K562 (cell line): Measurements from ENCODE around the gene NKAPL. TPM values are rescaled to one million over a fixed set of nuclear protein-coding genes. Genes with fewer than 3 reads are reported as not detected.

Experiments
- NFYB ChIP-seq: IDR thresholded peaks from 2 replicates; pipeline ENCODE4 v1.6.1; 2011; ENCODE audit warnings: mild to moderate bottlenecking, moderate library complexity; ENCODE audit not compliant: insufficient read length; ENCODE audit errors: extremely low read depth
- ZFX ChIP-seq: sonication (generic); formaldehyde crosslinking; IDR thresholded peaks from 2 replicates; pipeline ENCODE4 v1.8.0; 2022; ENCODE audit warnings: mild to moderate bottlenecking, missing genetic modification reagents, moderate library complexity
- polyA plus RNA-seq, 8 experiments: library from polyadenylated mRNA; depleted of rRNA in 4 of 8; stranded (reverse) in 5 of 8; unstranded in 3 of 8; fragments of >200 nt; fragmentation: Nextera tagmentation in 2 of 8; fragmentation: Illumina TruSeq in 1 of 8; extraction: Ambion mirVana in 2 of 8; extraction: Trizol in 1 of 8; gene quantifications; 2 replicates each; pipeline versions ENCODE4 v1.2.1 to v1.2.3, GENCODE V29; 2011 to 2014; ENCODE audit warnings: inconsistent platforms in 1 of 8, missing spikeins in 1 of 8
- total RNA-seq, 7 experiments: library from RNA; depleted of rRNA in 6 of 7; stranded (reverse); fragments of >200 nt in 6 of 7; fragmentation: Illumina TruSeq in 2 of 7; extraction: Trizol in 2 of 7; gene quantifications; 2 replicates each; pipeline versions ENCODE4 v1.2.1 to v1.2.3, GENCODE V29; 2011 to 2021; ENCODE audit warnings: low replicate concordance in 1 of 7
- TF ChIP-seq, protein P1 (sequence below): sonication (generic); formaldehyde crosslinking; IDR thresholded peaks from 2 replicates; pipeline ENCODE4 v1.8.0; 2022; ENCODE audit warnings: mild to moderate bottlenecking, missing genetic modification reagents
- TF ChIP-seq, protein P2 (sequence below), 2 experiments: fragments of 450-650 bp; IDR thresholded peaks; 2 replicates each; pipeline ENCODE4 v1.6.1; 2016; ENCODE audit warnings: mild to moderate bottlenecking in 2 of 2, borderline replicate concordance in 1 of 2, low read depth in 1 of 2, moderate library complexity in 1 of 2
- TF ChIP-seq, protein P3 (sequence below): sonication (generic); formaldehyde crosslinking; IDR thresholded peaks from 2 replicates; pipeline ENCODE4 v1.9.0; 2022; ENCODE audit warnings: mild to moderate bottlenecking, missing genetic modification reagents

The NKAPL gene
- total and polyA plus RNA-seq, 9 of the 15 experiments (the other 6 are each of a cell fraction or from before 2014, with no cell fraction given): not detected

DNA sequence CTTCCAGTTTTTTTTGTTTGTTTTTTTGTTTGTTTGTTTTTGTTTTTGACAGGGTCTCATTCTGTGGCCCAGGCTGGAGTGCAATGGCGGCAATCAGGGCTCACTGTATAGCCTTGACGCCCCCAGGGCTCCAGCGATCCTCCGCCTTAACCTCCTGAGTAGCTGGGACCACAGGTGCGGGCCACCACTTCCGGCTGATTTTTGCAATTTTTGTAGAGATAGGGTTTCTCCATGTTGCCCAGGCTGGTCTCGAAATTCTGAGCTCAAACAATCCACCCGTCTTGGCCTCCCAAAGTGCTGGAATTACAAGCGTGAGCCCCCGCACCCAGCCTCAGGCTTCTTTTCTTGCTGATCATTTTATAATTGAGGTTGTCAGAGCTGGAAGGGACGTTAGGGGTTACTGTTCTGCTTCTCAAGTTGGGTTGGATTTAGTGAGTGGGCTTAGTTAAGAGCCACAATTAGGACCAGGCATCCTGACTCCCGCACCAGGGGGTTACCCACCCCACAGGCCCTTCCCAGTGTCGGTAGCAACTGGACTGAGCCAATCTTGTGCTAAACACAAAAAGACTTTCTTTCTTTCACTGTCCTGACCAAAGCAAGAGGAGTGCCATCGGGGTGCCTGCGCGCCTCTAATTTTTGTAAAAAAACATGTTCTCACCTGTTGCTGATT is 47.1 kb upstream of the NKAPL start (continued):
- TF ChIP-seq, protein P1, sequence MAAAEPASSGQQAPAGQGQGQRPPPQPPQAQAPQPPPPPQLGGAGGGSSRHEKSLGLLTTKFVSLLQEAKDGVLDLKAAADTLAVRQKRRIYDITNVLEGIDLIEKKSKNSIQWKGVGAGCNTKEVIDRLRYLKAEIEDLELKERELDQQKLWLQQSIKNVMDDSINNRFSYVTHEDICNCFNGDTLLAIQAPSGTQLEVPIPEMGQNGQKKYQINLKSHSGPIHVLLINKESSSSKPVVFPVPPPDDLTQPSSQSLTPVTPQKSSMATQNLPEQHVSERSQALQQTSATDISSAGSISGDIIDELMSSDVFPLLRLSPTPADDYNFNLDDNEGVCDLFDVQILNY (CRISPR knock-in tag): no peak
- TF ChIP-seq, protein P2, sequence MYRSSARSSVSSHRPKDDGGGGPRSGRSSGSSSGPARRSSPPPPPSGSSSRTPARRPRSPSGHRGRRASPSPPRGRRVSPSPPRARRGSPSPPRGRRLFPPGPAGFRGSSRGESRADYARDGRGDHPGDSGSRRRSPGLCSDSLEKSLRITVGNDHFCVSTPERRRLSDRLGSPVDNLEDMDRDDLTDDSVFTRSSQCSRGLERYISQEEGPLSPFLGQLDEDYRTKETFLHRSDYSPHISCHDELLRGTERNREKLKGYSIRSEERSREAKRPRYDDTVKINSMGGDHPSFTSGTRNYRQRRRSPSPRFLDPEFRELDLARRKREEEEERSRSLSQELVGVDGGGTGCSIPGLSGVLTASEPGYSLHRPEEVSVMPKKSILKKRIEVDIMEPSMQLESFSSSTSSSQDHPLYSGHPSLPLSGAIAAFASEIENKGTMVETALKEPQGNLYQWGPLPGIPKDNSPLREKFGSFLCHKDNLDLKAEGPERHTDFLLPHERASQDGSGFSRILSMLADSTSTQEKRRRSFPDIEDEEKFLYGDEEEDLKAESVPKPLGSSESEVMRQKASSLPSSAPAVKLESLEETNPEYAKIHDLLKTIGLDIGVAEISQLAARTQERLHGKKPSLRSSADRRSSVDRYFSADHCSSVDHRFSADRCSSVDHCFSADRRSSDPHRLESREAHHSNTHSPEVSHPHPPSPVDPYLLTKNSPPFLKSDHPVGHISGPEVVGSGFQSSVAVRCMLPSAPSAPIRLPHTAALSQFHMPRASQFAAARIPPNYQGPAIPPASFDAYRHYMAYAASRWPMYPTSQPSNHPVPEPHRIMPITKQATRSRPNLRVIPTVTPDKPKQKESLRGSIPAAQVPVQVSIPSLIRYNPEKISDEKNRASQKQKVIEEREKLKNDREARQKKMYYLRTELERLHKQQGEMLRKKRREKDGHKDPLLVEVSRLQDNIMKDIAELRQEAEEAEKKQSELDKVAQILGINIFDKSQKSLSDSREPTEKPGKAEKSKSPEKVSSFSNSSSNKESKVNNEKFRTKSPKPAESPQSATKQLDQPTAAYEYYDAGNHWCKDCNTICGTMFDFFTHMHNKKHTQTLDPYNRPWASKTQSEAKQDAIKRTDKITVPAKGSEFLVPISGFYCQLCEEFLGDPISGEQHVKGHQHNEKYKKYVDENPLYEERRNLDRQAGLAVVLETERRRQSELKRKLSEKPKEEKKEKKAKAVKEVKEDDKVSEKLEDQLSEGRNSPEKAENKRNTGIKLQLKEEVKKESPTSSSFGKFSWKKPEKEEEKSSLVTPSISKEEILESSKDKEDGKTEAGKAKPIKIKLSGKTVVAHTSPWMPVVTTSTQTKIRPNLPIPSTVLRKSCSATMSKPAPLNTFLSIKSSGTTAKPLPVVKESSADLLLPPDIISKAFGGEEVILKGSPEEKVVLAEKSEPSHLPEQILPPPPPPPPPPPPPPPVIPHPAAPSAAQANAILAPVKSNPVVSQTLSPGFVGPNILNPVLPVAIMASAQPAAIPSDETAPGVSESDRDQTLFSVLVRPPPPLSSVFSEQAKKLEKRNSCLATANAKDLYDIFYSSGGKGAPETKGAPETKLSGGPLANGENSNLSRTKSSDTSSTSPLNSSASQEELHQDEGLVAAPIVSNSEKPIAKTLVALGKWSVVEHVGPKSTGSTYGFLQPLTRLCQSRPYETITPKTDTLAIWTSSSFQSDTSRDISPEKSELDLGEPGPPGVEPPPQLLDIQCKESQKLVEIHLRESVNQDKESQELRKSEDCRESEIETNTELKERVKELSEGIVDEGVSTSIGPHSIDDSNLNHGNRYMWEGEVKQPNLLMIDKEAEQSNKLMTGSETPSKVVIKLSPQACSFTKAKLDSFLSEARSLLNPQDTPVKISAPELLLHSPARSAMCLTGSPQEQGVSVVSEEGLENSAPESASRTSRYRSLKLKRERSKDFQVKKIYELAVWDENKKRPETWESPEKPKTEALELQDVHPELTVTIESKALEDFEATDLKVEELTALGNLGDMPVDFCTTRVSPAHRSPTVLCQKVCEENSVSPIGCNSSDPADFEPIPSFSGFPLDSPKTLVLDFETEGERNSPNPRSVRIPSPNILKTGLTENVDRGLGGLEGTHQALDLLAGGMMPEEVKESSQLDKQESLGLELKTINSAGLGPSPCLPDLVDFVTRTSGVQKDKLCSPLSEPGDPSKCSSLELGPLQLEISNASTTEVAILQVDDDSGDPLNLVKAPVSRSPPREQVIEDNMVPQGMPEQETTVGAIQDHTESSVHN (IDR thresholded peaks at IDR 0.05; ENCODE audit: borderline replicate concordance in 1 of 2, low read depth in 1 of 2): no peak
- TF ChIP-seq ZFX (CRISPR knock-in tag): peak; percentile 88
- TF ChIP-seq NFYB: no peak
- TF ChIP-seq, protein P3, sequence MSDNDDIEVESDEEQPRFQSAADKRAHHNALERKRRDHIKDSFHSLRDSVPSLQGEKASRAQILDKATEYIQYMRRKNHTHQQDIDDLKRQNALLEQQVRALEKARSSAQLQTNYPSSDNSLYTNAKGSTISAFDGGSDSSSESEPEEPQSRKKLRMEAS: no peak
